ENCODE data around the gene RPA3. TPM values are rescaled to one million over a fixed set of nuclear protein-coding genes. Genes with fewer than 3 reads are reported as not detected.

The RPA3 gene
- total and polyA plus RNA-seq, 2 of the 13 experiments (the other 11 are each of a cell fraction or from before 2014, with no cell fraction given): 38.3 to 154 TPM

DNA sequence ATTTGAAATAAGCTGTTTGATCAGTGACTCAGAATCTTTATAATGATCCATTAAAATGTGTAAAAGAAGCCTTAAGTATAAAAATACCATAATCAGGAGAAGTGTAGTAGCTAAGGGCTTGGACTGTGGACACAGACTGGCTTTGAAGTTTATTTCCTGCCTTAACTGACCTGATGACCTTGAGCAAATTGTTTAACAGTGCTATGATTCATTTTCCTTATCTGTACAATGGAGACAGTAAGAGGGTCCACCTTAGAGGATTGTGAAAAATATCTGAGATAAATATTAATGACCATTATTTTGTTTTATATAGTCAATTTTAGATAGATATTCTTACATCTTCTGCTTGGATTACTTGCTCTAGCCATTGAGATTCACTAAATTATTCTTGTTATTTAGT is 13.3 kb upstream of the RPA3 start (continued):
- TF ChIP-seq ASH2L (IDR thresholded peaks at IDR 0.05; ENCODE audit: insufficient read length, low read depth, low read length) (no peak), CHD2 (IDR thresholded peaks at IDR 0.05; ENCODE audit: low read depth, low read length) (no peak), ISL2 (CRISPR knock-in tag; IDR thresholded peaks at IDR 0.05) (peak; percentile 81; the same call in 1 of the 2 replicates)
- TF ChIP-seq, protein P1, sequence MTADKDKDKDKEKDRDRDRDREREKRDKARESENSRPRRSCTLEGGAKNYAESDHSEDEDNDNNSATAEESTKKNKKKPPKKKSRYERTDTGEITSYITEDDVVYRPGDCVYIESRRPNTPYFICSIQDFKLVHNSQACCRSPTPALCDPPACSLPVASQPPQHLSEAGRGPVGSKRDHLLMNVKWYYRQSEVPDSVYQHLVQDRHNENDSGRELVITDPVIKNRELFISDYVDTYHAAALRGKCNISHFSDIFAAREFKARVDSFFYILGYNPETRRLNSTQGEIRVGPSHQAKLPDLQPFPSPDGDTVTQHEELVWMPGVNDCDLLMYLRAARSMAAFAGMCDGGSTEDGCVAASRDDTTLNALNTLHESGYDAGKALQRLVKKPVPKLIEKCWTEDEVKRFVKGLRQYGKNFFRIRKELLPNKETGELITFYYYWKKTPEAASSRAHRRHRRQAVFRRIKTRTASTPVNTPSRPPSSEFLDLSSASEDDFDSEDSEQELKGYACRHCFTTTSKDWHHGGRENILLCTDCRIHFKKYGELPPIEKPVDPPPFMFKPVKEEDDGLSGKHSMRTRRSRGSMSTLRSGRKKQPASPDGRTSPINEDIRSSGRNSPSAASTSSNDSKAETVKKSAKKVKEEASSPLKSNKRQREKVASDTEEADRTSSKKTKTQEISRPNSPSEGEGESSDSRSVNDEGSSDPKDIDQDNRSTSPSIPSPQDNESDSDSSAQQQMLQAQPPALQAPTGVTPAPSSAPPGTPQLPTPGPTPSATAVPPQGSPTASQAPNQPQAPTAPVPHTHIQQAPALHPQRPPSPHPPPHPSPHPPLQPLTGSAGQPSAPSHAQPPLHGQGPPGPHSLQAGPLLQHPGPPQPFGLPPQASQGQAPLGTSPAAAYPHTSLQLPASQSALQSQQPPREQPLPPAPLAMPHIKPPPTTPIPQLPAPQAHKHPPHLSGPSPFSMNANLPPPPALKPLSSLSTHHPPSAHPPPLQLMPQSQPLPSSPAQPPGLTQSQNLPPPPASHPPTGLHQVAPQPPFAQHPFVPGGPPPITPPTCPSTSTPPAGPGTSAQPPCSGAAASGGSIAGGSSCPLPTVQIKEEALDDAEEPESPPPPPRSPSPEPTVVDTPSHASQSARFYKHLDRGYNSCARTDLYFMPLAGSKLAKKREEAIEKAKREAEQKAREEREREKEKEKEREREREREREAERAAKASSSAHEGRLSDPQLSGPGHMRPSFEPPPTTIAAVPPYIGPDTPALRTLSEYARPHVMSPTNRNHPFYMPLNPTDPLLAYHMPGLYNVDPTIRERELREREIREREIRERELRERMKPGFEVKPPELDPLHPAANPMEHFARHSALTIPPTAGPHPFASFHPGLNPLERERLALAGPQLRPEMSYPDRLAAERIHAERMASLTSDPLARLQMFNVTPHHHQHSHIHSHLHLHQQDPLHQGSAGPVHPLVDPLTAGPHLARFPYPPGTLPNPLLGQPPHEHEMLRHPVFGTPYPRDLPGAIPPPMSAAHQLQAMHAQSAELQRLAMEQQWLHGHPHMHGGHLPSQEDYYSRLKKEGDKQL (CRISPR knock-in tag; IDR thresholded peaks at IDR 0.05; ENCODE audit: low read depth): 0 out of 2 replicates have a peak, but pooled peaks have one; percentile 15

DNA sequence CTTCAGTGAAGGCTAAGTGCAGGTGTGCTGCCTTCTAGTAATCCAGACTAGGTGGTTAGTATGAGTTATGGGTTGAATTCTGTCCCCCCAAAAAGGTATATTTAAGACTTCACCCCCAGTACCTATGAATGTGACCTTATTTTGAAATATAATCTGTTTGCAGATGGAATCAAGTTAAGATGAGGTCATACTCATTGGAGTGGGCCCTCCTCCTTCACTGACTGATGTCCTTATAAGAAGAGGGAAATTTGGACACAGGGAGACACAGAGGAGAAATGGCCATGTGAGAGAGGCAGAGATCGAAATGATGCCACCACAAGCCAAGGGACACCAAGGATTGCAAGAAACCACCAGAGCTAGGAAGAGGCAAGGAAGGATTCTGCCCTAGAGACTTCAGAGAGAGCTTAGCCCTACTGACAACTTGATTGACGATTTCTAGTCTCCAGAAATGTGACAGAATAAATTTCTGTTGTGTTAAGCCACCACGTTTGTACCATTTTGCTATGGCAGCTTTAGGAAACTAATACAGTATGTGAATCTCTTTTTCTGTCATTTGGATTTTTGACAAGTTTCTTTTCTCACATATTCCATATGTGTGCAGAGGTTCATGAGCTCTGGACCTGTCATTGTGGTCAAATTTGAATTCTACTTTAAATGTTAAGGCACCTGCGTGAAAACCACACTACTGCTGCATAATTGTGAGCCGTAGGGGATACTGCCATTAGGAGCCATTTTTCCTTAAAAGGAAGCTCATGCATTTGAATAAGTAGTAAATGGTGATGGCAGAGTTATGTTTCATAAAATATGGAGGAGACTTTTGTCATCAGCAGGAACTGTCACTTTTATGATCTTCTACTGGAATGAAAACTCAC is 2.6 kb upstream of the RPA3 start:
- CTCF ChIA-PET (ENCODE audit: low intra/inter-chr PET ratio, low total read pairs): no interaction called here
- Histone ChIP-seq H4K20me1 (ENCODE audit: insufficient read depth, low read length) (no peaks in the 10 kb centered on the region), H3K9ac (ENCODE audit: insufficient read depth, low read depth, low read length) (no peak overlapping the region), H2AFZ (ENCODE audit: low read length) (no peak overlapping the region), H3K36me3 (replicated peaks in 1 of 2; ENCODE audit: control insufficient read depth in 1 of 2, insufficient read depth in 2 of 2, low read length in 2 of 2) (no peaks in the 10 kb centered on the region), H3K27me3 (ENCODE audit: control insufficient read depth in 1 of 2, insufficient read depth in 2 of 2, low read length in 2 of 2) (no peaks in the 10 kb centered on the region), H3K27ac (ENCODE audit: extremely low read length, insufficient read depth, low read length) (no peak overlapping the region), H3K4me1 (ENCODE audit: insufficient read depth, low read length) (no peaks in the 10 kb centered on the region), H3K9me3 (ENCODE audit: low read length) (no peaks in the 10 kb centered on the region), H3K4me3 (replicated peaks in 1 of 3; ENCODE audit: insufficient read depth in 1 of 3, low read depth in 2 of 3, low read length in 3 of 3) (no peak overlapping the region), H3K4me2 (ENCODE audit: low read depth, low read length) (no peak overlapping the region), H3K79me2 (ENCODE audit: insufficient read depth, low read length) (no peaks in the 10 kb centered on the region)
- 96% methylated on average over 5 of the region's 5 CpGs for WGBS (ENCODE audit: low lambda C conversion rate)
- ATAC-seq (no peak), DNase-seq (ENCODE audit: low spot score) (no peak), FAIRE-seq (no peak)
- intact Hi-C loops (cut with micrococcal nuclease; ENCODE audit: unreplicated experiment) (no loop called here), in situ Hi-C loops (cut with HindIII; ENCODE audit: extremely low pct_ligation_motif_present, low pct_unique_long_range_greater_than_20kb) (no loop called here)
- TF ChIP-seq ATF7 (IDR thresholded peaks at IDR 0.05): 0 out of 2 replicates have a peak, but pooled peaks have one; percentile 27
- no peak for TF ChIP-seq ATF7 (CRISPR knock-in tag; IDR thresholded peaks at IDR 0.05)
- TF ChIP-seq, protein P2, sequence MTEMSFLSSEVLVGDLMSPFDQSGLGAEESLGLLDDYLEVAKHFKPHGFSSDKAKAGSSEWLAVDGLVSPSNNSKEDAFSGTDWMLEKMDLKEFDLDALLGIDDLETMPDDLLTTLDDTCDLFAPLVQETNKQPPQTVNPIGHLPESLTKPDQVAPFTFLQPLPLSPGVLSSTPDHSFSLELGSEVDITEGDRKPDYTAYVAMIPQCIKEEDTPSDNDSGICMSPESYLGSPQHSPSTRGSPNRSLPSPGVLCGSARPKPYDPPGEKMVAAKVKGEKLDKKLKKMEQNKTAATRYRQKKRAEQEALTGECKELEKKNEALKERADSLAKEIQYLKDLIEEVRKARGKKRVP (CRISPR knock-in tag; IDR thresholded peaks at IDR 0.05): no peak
- TF ChIP-seq, protein P3, sequence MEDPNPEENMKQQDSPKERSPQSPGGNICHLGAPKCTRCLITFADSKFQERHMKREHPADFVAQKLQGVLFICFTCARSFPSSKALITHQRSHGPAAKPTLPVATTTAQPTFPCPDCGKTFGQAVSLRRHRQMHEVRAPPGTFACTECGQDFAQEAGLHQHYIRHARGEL (CRISPR knock-in tag; IDR thresholded peaks at IDR 0.05): no peak
- POLR2A ChIA-PET: no interaction called here
- no TSS peak for BruUV-seq (replicated peaks)

Data from HepG2 (cell line).